ENCODE measurements around the gene NHLRC2.
A peak's percentile ranks its signal among the peaks of the same experiment; 100 is the strongest.

The NHLRC2 gene

DNA sequence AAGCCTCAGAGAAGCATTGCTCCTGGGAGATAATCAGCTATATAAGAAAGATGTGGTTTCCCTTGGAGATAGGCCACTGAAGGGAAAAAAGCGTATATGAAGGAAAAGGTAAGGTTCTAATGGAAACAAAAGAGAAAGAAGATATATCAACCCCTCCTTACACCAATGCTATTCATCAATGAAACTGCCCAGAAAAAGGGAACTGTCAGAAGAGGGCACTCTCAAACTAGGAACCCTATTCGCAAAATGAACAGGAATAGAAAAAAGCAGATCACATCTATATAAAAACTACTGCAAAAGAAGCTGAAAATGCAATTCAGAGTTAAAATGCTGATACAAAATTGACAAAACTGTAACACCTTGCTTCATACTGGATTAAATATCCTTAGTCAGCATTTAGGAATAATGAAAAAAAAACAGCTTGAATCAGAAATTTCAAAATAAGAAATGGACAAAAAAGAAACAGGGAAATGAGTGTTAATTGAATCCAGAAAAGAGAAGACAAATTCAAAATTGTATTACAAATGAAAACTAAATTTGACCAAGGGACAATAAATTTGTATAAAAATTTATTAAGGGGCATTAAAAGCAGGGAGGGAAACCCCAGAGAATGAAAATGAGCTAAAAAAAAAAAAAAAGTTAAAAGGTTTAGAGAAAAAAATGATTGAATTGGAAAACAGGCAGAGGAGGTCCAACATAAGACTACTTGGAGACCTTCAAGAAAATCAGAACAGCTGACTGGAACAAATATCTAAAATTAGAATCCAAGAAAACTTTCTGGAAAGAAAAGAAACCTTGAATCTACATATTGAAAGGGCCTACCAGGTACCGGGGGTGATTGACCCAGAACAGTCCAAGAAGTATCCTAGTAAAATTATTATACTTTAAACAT, 17.9 kb downstream of the NHLRC2 start:
- Histone ChIP-seq H3K4me2 (no peak overlapping the region), H3K27me3 (ENCODE audit: insufficient read depth, low read depth) (no peaks in the 10 kb centered on the region), H3K4me3 (IDR thresholded peaks at IDR 0.05; ENCODE audit: insufficient read depth, low read depth, low read length) (no peak overlapping the region), H4K20me1 (ENCODE audit: insufficient read depth) (no peaks in the 10 kb centered on the region), H3K79me2 (ENCODE audit: insufficient read depth, low read depth) (no peaks in the 10 kb centered on the region), H3K27ac (no peak overlapping the region), H3K9ac (no peak overlapping the region), H3K36me3 (ENCODE audit: insufficient read depth) (no peaks in the 10 kb centered on the region), H3K4me1 (ENCODE audit: low read depth, poor library complexity, severe bottlenecking) (peaks cover 9% of the 10 kb centered on the region), H2AFZ (ENCODE audit: low read depth) (no peak overlapping the region)
- TF ChIP-seq, protein P1, sequence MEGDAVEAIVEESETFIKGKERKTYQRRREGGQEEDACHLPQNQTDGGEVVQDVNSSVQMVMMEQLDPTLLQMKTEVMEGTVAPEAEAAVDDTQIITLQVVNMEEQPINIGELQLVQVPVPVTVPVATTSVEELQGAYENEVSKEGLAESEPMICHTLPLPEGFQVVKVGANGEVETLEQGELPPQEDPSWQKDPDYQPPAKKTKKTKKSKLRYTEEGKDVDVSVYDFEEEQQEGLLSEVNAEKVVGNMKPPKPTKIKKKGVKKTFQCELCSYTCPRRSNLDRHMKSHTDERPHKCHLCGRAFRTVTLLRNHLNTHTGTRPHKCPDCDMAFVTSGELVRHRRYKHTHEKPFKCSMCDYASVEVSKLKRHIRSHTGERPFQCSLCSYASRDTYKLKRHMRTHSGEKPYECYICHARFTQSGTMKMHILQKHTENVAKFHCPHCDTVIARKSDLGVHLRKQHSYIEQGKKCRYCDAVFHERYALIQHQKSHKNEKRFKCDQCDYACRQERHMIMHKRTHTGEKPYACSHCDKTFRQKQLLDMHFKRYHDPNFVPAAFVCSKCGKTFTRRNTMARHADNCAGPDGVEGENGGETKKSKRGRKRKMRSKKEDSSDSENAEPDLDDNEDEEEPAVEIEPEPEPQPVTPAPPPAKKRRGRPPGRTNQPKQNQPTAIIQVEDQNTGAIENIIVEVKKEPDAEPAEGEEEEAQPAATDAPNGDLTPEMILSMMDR (conservative IDR thresholded peaks at IDR 0.05; ENCODE audit: low read depth, low read length), result peak; percentile 22; the same call in 1 of the 2 replicates

GRCh38 chr10:113875212-113875611, 20.8 kb downstream of the NHLRC2 start:
- H3K4me3 ChIP-seq (IDR thresholded peaks at IDR 0.05; ENCODE audit: insufficient read depth, low read depth, low read length), result no peak overlapping the region
- H3K79me2 ChIP-seq (ENCODE audit: insufficient read depth, low read depth), result no peaks in the 10 kb centered on the region
- peaks cover 9% of the 10 kb centered on the region for H3K4me1 ChIP-seq (ENCODE audit: low read depth, poor library complexity, severe bottlenecking)
- H4K20me1 ChIP-seq (ENCODE audit: insufficient read depth), result no peaks in the 10 kb centered on the region
- H3K27ac ChIP-seq, result no peak overlapping the region
- no peak overlapping the region for H2AFZ ChIP-seq (ENCODE audit: low read depth)
- H3K9ac ChIP-seq, result no peak overlapping the region
- H3K27me3 ChIP-seq (ENCODE audit: insufficient read depth, low read depth), result no peaks in the 10 kb centered on the region
- H3K36me3 ChIP-seq (ENCODE audit: insufficient read depth), result no peaks in the 10 kb centered on the region
- TF ChIP-seq, protein P1 (conservative IDR thresholded peaks at IDR 0.05; ENCODE audit: low read depth, low read length), result no peak
- no peak overlapping the region for H3K4me2 ChIP-seq

DNA sequence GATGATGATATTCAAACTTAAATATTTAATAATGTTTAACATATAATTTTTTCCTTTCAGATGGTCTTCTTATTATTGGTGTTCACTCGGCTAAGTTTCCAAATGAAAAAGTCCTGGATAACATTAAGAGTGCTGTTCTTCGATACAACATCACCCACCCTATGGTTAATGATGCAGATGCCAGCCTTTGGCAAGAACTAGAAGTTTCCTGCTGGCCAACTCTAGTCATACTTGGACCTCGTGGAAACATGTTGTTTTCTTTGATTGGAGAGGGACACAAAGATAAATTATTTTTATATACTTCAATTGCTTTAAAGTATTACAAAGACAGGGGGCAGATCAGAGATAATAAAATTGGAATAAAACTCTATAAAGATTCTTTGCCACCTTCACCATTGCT, 22.0 kb downstream of the NHLRC2 start:
- no peaks in the 10 kb centered on the region for H3K36me3 ChIP-seq (ENCODE audit: insufficient read depth)
- H3K27ac ChIP-seq, result no peak overlapping the region
- no peak overlapping the region for H3K4me2 ChIP-seq
- TF ChIP-seq, protein P1 (conservative IDR thresholded peaks at IDR 0.05; ENCODE audit: low read depth, low read length), result no peak
- H4K20me1 ChIP-seq (ENCODE audit: insufficient read depth), result no peaks in the 10 kb centered on the region
- no peak overlapping the region for H2AFZ ChIP-seq (ENCODE audit: low read depth)
- H3K27me3 ChIP-seq (ENCODE audit: insufficient read depth, low read depth), result no peaks in the 10 kb centered on the region
- no peaks in the 10 kb centered on the region for H3K79me2 ChIP-seq (ENCODE audit: insufficient read depth, low read depth)
- H3K4me1 ChIP-seq (ENCODE audit: low read depth, poor library complexity, severe bottlenecking), result peaks cover 9% of the 10 kb centered on the region
- H3K4me3 ChIP-seq (IDR thresholded peaks at IDR 0.05; ENCODE audit: insufficient read depth, low read depth, low read length), result no peak overlapping the region
- H3K9ac ChIP-seq, result no peak overlapping the region

- no peak overlapping the region for H3K4me3 ChIP-seq (IDR thresholded peaks at IDR 0.05; ENCODE audit: insufficient read depth, low read depth, low read length)
- no peak overlapping the region for H2AFZ ChIP-seq (ENCODE audit: low read depth)
- no peak overlapping the region for H3K9ac ChIP-seq
- H3K36me3 ChIP-seq (ENCODE audit: insufficient read depth), result no peaks in the 10 kb centered on the region
- H4K20me1 ChIP-seq (ENCODE audit: insufficient read depth), result no peaks in the 10 kb centered on the region
- TF ChIP-seq, protein P1 (conservative IDR thresholded peaks at IDR 0.05; ENCODE audit: low read depth, low read length), result no peak
- no peak overlapping the region for H3K27ac ChIP-seq
- H3K4me2 ChIP-seq, result no peak overlapping the region
- no peaks in the 10 kb centered on the region for H3K27me3 ChIP-seq (ENCODE audit: insufficient read depth, low read depth)
- H3K4me1 ChIP-seq (ENCODE audit: low read depth, poor library complexity, severe bottlenecking), result no peaks in the 10 kb centered on the region
- H3K79me2 ChIP-seq (ENCODE audit: insufficient read depth, low read depth), result no peaks in the 10 kb centered on the region
Observed at GRCh38 chr10:113879691-113880090, 25.2 kb downstream of the NHLRC2 start.
